Esophagus squamous epithelium (tissue), 4 donors: Measurements from ENCODE around the gene CLCNKB.

Experiments used
- CTCF ChIP-seq, 6 experiments: fragments of 450-650 bp in 4 of 6; fragments of 200-600 bp in 2 of 6; sonication (generic) in 2 of 6; IDR thresholded peaks; one replicate each; pipeline ENCODE4 v1.5.1; 2016 to 2019; ENCODE audit warnings: antibody characterized with exemption in 6 of 6, mild to moderate bottlenecking in 4 of 6, moderate library complexity in 4 of 6
- POLR2A ChIP-seq, 4 donors: fragments of 450-650 bp; IDR thresholded peaks; one replicate each; pipeline ENCODE4 v1.6.1; 2017; ENCODE audit warnings: antibody characterized with exemption in 4 of 4, mild to moderate bottlenecking in 4 of 4, moderate library complexity in 3 of 4

- no peak for TF ChIP-seq CTCF (IDR thresholded peaks at IDR 0.05)
- no peak for TF ChIP-seq POLR2A (IDR thresholded peaks at IDR 0.05)
Measured at GRCh38 chr1:16009678-16010077, 33.9 kb upstream of the CLCNKB start.
